ENCODE results near the gene HSPB1.
A peak's percentile ranks its signal among the peaks of the same experiment; 100 is the strongest.
"Not testable (repeated sequence)": the region's sequence is repeated elsewhere in the genome, so short reads cannot be mapped to it uniquely, and the experiment has no call there.

The HSPB1 gene

GRCh38 chr7:76309341-76310101 lies 7.0 kb downstream of the HSPB1 start:
- not testable (repeated sequence) for DNase-seq

DNA sequence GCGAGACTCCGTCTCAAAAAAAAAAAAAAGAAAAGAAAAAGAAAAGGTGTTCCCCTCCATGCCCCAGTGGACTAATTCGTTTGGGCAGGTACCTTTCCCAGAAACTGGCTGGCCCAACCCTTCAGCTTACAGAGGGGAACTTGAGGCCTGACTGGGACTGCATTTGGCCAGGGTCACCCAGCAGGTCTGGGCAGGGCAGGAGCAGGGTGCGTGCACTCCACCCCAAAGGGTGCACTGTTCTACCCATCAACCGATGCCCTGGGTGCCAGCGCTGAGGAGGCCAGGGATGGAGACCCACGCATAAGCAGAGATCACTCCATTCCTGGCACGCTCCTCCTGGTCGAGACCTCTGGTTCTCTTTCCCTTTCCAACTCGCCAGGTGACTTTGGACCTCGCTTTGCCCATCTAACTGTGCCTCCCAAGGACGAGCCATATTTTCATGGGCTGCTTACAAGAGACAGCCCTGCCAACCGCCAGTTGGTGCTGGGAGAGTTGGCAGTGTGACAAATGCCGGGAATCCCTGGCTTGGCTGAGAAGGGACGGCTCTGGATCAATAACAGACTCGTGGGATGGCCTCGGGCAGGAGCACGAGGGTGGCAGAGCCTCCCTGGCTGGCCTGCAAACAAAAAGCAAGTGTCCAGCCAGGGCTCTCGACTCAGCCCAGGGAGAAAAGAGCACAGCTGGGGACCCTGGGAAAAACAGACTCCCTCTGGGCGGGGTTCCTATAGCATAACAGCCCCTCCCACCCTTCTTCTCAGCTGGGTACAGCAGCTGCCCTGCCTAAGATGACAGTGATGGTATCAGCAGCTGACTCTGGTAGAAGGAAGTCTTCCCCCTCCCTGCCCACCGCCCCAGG lies 7.9 kb downstream of the HSPB1 start:
- peak; percentile 40 for DNase-seq

GRCh38 chr7:76311838-76312237 lies 9.4 kb downstream of the HSPB1 start:
- not testable (repeated sequence) for DNase-seq

DNA sequence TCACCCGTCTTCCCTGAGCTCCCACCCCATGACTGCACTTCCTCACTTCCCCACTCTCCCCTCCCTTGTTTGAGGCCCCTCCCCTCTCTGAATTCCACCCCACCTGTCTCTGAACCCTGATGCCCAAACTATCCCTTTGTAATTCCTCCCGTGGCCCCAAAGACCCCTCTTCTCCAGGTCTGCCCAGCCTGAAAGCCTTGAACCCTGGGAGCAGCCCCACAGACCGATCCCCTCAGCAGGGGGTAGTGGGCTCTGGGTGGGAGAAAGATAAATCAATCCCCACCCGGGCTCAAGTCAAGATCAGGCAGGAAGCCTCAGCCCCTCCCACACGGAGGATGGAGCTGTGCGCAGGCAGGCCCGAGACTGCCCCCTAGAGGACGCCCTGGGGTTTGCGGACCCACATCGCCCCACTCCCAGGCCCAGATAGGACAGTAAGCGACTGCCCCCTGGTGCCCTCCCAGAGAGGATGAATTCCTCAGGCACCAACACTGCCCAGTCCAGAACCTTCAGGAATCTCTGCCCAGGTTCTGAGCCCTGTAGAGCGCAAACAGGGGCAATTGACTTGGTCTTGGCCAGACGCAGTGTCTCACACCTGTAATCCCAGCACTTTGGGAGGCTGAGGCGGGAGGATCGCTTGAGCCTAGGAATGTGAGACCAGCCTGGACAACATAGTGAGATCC lies 11.7 kb downstream of the HSPB1 start:
- DNase-seq: peak; percentile 61

- not testable (repeated sequence) for DNase-seq
Measured at GRCh38 chr7:76314740-76315139, 12.3 kb downstream of the HSPB1 start.

GRCh38 chr7:76315364-76315763 lies 12.9 kb downstream of the HSPB1 start:
- DNase-seq: no peak

DNA sequence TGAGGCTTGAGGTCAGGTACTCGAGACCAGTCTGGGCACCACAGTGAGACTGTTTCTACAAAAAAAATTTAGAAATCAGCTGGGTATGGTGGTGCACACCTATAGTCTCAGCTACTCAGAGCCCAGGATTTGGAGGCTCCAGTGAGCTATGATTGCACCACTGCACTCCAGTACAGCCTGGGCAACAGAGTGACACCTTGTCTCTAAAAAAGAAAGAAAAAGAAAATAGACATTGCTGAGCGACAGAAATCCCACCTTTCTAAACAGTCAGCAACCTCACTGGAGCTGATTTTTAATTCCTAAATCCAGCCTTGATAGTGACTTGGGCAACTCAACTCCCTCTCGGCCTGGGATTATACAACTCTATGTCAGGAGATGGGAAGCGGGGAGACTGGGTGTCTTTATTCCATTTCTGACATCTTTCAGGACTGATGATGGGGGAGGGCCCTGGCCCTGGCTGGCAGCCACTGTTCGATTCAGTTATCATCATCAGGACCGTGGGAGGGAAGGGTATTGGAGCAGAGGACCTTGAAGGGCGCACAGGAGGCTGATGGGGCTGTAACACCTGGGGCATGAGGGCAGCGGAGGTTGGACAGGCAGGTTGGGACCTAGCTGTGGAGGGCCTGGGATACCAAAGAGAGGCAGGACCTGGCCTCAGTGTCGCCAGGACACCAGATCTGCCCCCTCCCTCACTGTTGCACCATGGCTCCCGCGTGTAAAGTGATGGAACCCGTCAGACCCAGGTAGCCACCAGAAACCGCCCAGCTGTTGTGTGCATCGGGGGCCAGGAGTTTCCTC lies 14.7 kb downstream of the HSPB1 start:
- DNase-seq: no peak

DNA sequence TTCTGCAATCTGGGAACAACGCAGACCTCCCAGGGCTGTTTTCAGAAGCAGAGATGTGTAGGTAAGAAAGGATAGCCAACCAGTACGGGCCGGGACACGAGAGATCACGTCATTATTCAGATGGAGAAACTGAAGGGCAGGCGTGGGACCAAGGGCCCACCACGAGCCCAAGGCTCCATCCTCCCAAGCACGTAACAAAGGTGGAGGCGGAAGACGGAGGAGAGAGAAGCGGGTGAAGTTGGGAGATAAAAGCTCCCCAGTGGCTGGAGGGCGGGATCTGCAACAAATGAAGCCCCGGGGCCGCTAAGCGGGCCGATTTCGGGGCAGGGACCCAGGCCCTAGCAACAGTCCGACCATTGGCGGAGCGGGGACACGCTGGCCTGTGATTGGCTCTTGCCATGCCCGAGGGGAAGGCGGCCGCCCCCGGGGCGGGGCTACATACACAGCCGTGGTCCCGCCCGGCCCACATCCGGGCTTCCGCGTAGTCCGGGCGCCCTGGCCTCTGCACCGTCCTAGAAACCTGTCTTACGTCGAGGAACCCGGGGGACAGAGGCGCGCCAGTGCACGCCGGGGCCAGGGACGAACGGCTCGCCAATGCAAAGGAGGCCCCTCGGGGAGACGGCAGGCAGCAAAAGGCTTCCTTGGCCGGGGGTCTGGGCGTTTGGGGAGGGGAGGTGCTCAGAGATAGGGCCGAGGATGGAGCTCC lies 15.5 kb downstream of the HSPB1 start:
- DNase-seq: peak; percentile 72

DNA sequence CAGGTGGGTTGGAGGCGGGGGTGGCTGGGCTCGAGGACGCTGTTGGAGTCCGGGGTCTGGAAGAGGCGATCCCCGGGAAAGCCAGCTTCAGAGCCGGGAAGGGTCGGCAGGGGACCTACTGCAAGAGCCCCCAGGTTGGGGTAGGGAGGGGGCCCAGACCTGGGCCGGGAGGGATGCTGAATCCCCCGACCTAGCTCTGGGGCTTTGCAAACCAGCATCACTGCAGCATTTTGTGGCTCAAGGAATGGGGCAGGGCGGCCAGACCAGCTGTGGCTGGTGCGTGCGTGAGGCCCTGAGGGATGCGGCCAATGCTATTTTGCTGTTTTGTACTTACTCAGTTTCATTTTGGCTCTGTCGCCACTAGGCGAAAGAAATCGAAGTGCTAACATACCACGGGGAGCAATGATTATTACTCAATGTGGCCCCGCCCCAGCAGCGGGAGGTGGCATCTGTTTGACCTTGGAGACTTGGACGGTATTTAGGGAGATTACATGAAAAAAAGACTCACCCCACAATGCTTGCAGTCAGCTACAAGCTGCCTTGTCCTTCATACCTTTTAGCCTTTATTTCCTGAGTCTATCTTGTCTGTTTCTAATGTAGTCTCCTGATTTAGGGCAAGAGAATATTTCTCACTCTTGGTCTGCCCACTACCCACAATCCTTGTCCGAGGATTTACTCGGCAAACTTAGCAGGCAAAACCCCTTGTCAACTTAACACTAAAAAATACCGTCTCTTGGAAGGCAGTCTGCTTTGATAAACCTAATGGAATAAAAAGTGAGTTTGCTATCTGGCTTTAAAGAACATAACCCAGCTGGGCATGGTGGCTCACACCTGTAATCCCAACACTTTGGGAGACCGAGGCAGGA lies 16.2 kb downstream of the HSPB1 start:
- no peak for DNase-seq

DNA sequence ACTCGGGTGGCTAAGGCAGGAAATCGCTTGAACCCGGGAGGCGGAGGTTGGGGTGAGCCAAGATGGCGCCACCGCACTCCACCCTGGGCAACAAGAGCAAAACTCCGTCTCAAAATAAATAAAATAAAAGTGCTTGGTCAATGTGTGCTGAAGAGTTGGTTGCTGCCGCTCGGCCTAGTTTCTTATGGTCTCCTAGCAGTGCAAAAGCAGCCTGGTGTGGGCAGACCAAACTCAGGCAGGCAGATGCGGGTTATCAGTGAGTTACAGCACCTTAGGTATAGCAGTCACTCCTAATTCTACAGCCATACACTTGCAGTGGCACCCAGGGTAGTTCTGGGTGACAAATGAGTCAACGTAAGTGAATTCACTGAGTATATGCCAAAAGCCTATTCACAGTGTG lies 22.6 kb downstream of the HSPB1 start:
- DNase-seq: no peak

- no peak for DNase-seq
Measured at GRCh38 chr7:76325811-76326210, 23.3 kb downstream of the HSPB1 start.

- DNase-seq: no peak
Measured at GRCh38 chr7:76326646-76327233, 24.3 kb downstream of the HSPB1 start.

GRCh38 chr7:76327610-76328009 lies 25.1 kb downstream of the HSPB1 start:
- DNase-seq: no peak

DNA sequence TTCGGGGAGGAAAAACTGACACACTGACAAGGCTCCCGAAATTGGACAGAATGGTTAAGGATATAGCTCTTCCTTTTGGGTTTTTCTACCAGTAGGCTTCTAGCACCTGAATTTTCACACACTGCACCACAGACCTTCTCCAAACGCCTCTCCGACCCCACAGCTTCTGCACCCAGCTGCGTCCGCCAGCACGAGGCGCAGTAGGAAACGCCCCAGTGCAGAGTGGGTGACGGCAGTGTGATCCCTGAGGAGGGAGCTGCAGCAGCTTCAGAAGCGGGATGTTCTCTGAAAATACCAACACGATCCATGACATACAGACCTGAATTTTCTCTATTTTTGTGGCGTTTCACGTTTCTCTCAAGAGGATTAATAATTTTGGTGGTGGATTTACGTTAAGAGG lies 25.9 kb downstream of the HSPB1 start:
- DNase-seq: no peak

DNA sequence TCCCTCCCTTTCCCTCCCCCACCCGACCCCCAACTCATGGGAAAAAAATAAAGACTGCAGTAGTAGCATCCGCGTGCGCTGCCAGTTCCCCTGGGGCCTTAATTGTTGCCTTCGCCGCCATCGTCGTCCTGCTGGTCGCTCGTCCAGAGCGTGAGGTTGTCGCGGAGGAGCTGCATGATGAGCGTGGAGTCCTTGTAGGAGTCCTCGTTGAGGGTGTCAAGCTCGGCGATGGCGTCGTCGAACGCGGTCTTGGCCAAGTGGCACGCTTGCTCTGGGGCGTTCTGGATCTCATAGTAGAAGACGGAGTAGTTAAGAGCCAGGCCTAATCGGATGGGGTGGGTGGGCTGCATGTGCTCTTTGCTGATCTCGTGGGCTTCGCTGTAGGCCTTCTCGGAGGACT lies 27.0 kb downstream of the HSPB1 start:
- no peak for DNase-seq

GRCh38 chr7:76330261-76330660 lies 27.8 kb downstream of the HSPB1 start:
- no peak for DNase-seq

DNA sequence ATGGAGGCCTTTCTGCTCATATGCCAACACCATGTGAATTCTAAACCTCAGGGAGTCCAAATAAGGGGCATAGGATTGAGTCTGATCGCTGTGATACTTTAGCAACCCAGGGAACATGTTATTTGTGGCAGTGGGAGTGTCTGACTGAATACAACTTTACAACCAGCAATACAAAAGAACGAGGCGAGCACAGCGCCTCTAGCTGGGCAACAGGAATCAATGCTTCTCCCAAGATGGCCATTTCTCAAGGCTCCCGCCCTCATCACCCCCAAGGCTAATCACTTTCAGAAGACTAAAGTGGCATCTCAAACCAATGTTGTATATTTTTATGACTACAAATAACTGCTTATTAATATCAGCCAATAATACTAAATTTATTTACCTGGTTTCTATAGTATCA lies 28.2 kb downstream of the HSPB1 start:
- no peak for DNase-seq

DNA sequence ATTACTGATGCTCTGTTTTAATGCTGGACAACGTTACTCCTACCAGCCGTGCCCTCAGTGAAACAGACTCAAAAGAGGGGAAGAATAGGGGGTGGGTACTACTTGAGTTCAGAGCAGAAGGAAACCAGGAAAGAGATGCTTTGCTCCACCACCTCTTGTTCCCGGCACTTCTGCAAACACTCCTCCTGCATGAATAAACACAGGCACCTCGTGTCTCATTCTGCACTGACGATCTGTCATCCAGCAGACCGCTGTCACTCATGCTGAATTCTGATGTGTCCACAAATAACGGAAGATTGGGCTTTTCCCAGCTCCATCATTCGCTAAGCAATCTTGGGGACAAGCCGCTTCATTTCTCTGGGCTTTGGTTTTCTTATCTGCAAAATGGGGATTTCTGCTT lies 29.6 kb downstream of the HSPB1 start:
- DNase-seq: no peak

GRCh38 chr7:76333511-76334101 lies 31.1 kb downstream of the HSPB1 start:
- no peak for DNase-seq

DNA sequence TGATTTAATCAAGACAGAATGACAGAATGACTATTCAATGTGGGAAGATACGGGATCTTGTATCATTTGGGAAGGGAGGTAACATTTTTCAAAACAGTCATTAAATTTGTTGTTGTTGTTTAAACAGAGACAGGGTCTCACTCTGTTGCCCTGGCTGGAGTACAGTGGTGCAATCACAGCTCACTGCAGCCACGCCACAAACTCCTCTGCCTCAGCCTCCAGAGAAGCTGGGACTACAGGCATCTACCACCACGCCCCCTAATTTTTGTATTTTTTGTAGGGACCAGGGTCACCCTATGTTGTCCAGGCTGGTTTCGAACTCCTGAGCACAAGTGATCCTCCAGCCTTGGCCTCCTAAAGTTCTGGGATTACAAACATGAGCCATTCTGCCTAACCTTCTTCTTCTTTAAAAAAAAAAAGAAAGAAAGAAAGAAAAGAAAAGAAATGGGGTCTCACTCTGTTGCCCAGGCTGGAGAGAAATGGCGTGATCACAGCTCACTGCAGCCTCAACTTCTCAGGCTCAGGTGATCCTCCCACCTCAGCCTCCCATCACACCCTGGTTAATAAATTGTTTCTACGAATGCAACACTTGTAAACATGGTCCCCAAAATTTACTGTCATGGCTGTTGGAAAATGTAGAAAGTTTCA lies 32.0 kb downstream of the HSPB1 start:
- no peak for DNase-seq
